Hepatic stellate cell (primary cell): ENCODE data around the gene EMP2.
"Not testable (repeated sequence)": the region's sequence is repeated elsewhere in the genome, so short reads cannot be mapped to it uniquely, and the experiment has no call there.

Source experiments
- DNase-seq: peaks from one replicate; pipeline ENCODE4 v3.0.0; 2011; ENCODE audit warnings: low spot score

The EMP2 gene

GRCh38 chr16:10552281-10552680 lies 28.1 kb downstream of the EMP2 start:
- DNase-seq = no peak

DNA sequence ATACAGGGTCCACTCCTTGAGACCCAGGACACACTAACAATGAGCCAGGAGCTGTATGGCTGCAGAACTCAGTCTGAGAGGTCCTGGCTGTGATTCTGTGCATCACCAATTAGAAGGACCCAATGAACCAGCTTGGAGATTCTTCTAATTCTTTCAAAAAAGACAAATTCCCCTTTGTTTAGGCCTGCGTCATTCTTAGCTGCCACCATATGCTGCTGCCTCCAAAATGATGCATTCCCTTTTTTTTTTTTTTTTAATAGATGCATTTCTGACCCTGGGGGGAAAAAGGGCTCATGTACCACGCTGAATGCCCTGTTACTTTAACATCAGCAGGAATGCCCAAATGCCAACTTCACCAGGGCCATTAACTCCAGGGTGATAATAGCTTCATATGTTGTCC lies 28.5 kb downstream of the EMP2 start:
- DNase-seq = no peak

DNA sequence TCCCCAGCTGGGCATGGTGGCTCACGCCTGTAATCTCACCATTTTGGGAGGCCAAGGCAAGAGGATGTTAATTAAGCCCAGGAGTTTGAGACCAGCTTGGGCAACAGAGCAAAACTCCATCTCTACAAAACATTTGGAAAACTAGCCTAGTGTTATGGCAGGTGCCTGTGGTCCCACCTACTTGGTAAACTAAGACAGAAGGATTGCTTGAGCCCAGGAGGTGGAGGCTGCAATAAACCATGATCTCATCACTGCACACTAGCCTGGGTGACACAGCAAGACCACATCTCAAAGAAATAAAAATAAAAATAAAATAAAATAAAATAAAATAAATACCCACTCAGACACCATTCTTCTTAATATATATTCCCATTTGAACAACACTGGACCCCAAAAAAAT lies 32.0 kb downstream of the EMP2 start:
- no peak for DNase-seq

DNA sequence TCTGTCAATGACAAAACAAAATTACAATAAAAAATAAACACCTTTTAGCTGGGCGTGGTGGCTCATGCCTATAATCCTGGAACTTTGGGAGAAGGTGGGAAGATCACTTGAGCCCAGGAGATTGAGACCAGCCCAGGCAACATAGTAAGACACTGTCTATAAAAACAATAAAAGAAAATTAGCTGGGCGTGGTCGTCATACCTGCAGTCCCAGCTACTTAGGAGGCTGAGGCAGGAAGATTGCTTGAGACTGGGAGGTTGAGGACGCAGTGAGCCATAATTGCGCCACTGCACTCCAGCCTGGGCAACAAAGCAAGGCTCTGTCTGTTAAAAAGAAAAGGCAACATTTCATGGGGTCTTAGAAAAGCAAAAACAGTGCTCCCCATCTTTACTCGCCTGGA lies 32.7 kb downstream of the EMP2 start:
- no peak for DNase-seq

DNA sequence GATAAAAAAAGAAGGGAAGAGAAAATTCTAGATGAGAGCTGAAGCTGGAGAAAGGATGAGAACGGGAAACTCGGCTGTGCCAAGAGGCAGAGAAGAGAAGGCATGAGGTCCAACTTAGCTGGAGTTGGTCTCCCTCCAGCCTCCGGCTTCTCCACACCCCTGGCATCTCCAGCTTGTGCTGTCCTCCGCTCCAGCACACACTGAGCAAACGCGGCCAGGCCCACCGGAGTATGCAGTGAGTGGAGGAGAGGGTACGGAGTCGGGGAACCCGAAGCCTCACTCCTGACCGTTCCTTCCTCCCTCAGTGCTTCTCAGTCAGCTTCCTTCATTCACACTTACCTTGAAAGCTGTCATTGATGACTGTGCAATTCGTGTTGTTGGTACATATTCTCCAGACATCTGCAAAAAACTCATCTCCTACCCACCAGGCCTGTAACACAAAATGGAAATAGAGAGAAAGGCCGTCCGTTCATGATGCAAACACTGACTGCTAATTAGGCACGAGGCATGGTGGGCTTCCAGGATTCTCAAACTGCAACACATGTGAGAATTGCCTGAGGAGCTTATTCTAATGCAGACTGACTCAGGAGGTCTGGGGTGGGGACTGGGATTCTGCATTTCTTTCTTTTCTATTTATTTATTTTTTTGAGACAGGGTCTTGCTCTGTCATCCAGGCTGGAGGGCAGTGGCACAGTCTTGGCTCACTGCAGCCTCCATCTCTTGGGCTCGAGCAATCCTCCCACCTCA lies 37.0 kb downstream of the EMP2 start:
- no peak for DNase-seq

DNA sequence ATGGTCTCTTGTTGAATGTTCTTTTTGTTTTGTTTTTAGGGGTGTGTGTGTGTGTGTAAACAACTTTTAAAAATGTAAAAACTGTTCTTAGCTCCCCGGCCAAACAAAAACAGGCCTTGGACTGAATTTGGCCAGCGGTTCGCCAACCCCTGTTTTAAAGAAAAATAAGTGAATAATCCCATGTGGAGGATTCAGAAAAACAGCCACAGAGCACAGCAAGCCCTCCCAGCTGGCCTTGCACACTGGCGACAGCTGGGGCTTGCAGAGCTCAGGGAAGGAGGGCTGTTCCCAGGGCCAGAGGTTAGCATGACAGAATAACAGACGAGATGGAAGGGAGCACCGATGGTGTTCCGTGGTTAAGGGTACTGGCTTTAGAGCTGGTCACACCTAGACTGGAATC lies 39.0 kb downstream of the EMP2 start:
- DNase-seq = no peak

GRCh38 chr16:10539793-10540192 lies 40.6 kb downstream of the EMP2 start:
- DNase-seq = no peak

DNA sequence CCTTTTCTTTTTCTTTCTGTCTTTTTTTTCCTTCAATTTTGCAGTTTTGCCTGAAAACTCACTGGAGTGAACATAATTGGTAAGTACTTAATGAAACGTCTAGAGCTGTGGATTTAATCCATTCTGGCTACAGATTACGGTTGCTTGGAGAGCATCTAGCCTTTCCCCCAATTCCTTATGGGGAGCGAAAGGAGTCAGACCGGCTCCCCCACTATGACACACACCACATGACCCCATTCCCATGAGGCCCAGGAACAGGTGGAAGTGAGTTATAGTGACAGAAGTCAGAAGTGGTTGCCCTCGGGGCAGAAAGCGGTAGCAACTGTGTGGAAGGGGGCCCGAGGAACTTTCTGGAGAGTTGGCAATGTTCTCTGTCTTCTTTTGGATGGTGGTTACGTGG lies 41.2 kb downstream of the EMP2 start:
- no peak for DNase-seq

DNA sequence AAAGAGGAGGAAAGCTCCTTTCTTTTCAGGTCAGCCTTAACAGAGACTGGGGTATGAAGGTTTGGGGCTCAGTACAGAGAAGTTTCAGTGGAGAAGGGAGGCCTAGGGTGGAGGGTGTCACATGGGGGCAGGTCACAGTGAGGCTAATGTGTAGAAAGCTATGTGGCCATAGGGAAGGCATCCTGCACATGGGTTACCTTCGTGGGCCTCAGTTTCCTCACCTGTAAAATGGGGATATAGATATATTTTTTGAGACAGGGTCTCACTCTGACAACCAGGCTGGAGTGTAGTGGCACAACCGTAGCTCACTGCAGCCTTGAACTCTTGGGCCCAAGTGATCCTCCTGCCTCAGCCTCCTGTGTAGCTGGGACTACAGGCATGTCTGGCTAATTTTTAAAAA lies 41.8 kb downstream of the EMP2 start:
- no peak for DNase-seq

DNA sequence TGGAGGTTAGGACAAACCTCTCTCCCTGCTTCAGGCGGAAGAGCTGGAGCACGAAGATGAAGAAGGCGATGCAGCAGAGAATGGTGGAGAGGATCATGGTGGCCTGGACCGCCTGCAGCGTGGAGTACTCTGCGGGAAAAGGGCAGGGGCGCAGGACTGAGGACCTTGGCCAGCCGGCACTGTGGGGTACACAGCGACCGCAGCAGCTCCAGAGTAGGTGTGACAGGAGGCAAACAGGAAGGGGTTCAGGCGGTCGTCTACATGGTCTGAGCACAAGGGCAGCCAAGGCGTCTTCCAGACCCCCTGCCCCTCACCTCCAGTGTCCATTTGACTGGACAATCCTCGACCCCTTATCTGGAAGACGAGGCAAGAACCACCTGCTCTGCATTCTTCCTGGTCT lies 42.5 kb downstream of the EMP2 start:
- DNase-seq = no peak

DNA sequence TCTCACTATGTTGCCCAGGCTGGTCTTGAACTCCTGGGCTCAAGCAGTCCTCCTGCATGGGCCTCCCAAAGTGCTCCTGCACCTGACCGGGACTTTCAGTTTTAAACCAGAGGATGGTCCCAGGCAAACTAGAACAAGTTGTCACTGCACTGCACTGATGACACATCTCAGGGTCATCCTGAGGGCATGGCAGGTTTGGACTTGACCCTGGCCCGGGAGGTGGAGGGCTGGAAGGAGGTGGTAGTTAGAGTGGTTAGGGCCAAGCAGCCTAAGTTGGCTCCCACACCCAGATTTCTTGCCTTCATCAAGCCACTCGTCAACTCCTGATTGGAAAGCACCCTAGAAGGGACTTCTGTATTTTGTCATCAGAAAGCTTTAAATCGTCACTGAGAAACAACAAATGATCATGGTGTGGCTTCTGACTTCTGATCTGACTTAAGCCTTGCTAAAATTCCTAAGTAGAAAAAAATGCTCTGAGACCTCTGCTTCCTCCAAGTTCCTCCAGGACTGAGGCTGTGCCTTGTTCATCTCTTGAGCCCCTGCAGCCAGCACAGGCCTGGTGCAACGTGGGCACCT lies 43.5 kb downstream of the EMP2 start:
- no peak for DNase-seq

GRCh38 chr16:10536328-10536727 lies 44.1 kb downstream of the EMP2 start:
- DNase-seq = not testable (repeated sequence)

- DNase-seq = no peak
Measured at GRCh38 chr16:10535461-10535860, 44.9 kb downstream of the EMP2 start.

DNA sequence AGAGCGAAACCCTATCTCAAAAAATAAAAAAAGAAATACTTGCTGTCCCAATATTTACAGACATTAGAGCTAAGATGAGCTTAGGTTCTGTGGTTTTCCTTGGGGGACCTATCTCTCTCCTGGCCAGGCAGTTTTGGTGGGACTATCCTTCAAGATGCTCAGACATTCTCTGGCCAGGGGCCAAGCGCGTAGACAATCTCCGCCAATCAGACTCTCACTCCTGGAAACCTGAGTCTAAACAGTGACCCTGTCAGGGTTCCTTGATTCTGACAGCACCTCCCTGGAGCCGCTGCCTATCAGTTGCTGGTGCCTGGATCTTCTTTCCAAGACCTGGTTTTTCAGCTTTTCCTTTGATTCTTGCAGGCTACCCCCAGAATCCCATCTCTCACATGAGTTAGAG lies 45.6 kb downstream of the EMP2 start:
- no peak for DNase-seq

GRCh38 chr16:10533612-10534011 lies 46.8 kb downstream of the EMP2 start:
- not testable (repeated sequence) for DNase-seq

DNA sequence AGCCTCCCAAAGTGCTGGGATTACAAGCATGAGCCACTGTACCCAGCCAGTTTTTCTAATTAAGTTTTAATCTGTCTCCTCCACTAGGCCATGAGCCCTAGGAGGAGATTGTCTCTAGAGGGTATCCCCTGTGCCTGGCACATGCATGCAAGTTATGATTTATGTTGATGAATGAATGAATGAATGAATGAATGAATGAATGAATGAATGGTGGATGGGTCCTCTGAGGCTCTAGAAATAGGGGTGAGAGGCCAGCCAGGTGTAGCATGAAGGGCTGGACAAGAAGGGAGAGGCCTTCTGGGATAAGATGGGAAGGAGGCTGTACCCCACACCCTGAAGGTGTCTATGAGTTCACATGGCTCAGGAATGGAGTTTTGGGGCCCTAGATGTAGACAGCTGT lies 48.8 kb downstream of the EMP2 start:
- DNase-seq = no peak

- DNase-seq = no peak
Measured at GRCh38 chr16:10530685-10531084, 49.7 kb downstream of the EMP2 start.

DNA sequence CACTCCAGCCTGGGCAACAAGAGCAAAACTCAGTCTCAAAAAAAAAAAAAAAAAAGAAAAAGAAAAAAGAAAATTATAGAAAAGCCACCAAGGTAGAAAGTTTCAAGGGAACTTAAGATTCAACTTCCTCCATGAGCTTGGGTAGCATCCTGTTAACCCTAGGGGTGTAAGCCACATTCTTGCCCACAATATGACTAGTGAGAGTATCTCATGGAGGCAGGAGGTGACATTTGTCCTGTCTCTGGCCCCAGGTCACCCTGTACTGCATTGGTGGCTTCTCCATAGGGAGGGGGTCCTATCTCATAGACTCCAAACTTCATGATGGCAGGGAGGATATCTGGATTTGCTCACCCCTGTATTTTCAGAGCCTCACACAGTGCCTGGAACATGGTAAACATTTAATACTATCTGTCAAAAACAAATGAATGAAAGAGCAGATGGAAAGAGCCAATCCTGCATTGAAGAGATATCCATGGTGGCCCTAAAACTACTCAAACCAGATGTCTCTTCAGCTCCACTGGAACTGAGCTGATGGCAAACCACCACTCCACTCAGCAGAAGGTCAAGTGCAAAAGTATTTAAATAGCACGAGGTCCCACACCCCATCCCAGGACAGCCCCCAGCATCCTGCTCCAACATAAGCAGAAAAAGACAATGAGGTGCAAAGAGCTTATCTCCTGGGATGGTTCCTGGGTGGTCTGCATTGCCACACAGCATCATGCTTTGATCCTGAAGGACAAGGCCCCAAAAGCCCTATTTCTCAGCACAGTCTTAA lies 50.3 kb downstream of the EMP2 start:
- DNase-seq = no peak

GRCh38 chr16:10528635-10529034 lies 51.8 kb downstream of the EMP2 start:
- no peak for DNase-seq

GRCh38 chr16:10526962-10527361 lies 53.4 kb downstream of the EMP2 start:
- no peak for DNase-seq

GRCh38 chr16:10525214-10525825 lies 55.1 kb downstream of the EMP2 start:
- DNase-seq = no peak

DNA sequence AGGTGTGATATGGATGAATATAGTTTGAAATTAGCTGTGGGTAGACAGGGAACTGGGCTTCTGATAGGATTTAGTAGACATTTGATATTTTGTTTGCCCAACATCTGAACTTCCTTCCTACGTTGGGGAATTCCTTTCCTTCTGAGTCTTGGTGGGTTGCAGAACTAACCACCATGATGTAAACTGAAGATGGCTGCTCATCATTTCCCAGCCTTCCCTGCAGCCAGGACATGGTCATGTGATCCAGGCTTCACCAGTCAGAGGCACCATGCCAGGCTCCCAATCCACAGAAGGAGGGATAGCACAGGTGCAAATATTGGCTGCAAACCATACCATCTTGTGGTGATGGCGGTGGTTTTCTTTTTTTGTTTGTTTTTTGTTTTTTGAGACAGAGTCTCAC lies 57.4 kb downstream of the EMP2 start:
- DNase-seq = no peak

- DNase-seq = peak; percentile 67
Measured at GRCh38 chr16:10521681-10522274, 58.6 kb downstream of the EMP2 start.
